GM10847 (cell line): ENCODE data around the gene CHAMP1.

ENCODE experiments used
- POLR2A ChIP-seq: IDR thresholded peaks from 2 replicates; pipeline ENCODE4 v1.6.1; 2011; ENCODE audit not compliant: insufficient read length; ENCODE audit errors: extremely low read depth

Gene CHAMP1

GRCh38 chr13:114285166-114285808 lies 29.0 kb upstream of the CHAMP1 start:
- no peak for TF ChIP-seq POLR2A

- no peak for TF ChIP-seq POLR2A
Observed at GRCh38 chr13:114286808-114287207, 27.5 kb upstream of the CHAMP1 start.

GRCh38 chr13:114288157-114288591 lies 26.1 kb upstream of the CHAMP1 start:
- no peak for TF ChIP-seq POLR2A

- TF ChIP-seq POLR2A = no peak
Observed at GRCh38 chr13:114296448-114296847, 17.9 kb upstream of the CHAMP1 start.

GRCh38 chr13:114296902-114297301 lies 17.4 kb upstream of the CHAMP1 start:
- no peak for TF ChIP-seq POLR2A

GRCh38 chr13:114298866-114299265 lies 15.4 kb upstream of the CHAMP1 start:
- no peak for TF ChIP-seq POLR2A

DNA sequence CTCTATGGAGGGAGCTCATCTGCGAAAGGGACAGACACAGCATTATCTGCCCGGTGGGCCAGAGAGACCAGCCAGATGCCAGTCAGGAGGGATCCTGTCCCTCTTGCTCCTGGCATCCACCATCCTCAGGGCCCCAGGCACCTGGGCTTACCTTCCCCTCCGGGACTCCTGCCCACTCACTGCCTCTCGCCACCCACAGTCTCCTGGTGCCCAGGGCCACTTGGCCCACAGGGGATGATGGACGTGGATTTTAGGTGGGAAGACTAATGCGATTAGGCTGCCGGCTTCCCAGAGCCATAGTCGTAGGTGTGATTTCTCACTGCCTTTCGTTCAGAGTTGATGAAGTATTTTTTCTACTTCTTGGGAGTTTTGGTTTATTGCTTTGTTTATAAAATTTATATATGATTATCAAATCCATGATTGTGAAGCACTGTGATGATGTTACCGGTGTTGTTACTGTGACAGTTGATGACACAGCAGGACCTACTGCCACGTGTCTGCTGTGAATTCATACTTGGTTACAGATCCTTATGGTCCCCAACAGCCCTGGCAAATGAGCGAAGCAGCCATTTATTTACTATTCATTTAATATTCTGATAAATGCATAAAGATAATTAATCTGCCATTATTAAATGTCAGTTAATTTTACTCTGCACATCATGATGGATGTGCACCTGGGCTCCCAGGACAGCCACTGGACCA lies 14.5 kb upstream of the CHAMP1 start:
- no peak for TF ChIP-seq POLR2A

GRCh38 chr13:114303700-114304327 lies 10.5 kb upstream of the CHAMP1 start:
- no peak for TF ChIP-seq POLR2A

DNA sequence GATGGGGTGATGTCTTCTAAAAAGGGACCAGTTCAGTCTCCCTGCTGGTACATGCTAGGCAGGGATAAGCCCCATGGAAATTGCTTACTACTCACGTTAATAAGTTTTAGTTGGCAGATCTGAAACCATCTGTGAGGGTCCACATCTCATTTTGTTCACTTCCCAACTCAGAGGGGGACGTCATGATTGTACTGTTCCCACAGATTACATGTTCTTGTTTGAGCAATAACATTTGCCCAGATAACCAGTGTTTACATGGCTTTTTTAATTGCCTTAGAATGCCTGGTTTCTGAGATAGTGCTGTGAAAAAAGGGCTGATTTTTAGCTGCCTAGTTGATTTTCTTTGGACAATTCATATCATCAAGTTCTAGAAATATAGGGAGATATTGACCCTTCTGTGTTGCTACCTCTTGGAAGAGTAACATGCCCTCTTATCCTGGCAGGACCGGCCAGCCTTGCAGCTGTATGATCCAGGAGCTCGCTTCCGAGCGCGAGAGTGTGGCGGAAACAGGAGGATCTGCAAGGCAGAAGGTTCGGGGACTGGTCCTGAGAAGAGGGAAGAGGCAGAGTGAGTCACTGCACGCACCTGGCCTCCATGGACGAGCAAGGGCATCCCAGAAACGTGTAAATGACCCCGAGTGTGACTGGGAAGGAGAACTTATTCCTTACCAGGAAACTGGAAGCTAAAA lies 9.8 kb upstream of the CHAMP1 start:
- no peak for TF ChIP-seq POLR2A

- TF ChIP-seq POLR2A = no peak
Observed at GRCh38 chr13:114309086-114309485, 5.2 kb upstream of the CHAMP1 start.

- no peak for TF ChIP-seq POLR2A
Observed at GRCh38 chr13:114309806-114310410, 4.4 kb upstream of the CHAMP1 start.

DNA sequence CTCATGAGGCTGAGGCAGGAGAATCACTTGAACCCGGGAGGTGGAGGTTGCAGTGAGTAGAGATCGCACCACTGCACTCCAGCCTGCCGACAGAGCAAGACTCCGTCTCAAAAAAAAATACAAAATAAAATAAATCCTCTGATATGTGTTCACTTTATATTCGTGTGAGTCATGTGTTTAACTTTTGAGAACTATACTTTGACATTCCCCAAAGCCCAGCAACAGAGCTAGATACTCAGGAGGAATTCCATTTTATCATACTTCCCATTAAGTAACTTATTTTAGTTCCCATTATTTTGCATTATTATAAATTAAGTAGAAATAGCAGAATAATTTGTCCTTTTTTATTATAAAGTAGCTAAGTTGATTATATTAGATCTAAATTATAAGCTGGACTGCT lies 3.3 kb upstream of the CHAMP1 start:
- TF ChIP-seq POLR2A = no peak

GRCh38 chr13:114311387-114311786 lies 2.9 kb upstream of the CHAMP1 start:
- no peak for TF ChIP-seq POLR2A

GRCh38 chr13:114311908-114312307 lies 2.4 kb upstream of the CHAMP1 start:
- no peak for TF ChIP-seq POLR2A
